ENCODE results near the gene NDUFS2.

Gene NDUFS2

GRCh38 chr1:161201836-161202712, at the start of gene NDUFS2:
Gene NDUFS2 (plus strand): TSS chr1:161202367. CDS start chr1:161202386, 19 bp downstream.
- DNase-seq (ENCODE audit: low spot score) = peak; percentile 99

GRCh38 chr1:161153176-161153575, 49.0 kb upstream of the NDUFS2 start:
- no peak for DNase-seq (ENCODE audit: low spot score)

GRCh38 chr1:161153682-161154337, 48.4 kb upstream of the NDUFS2 start, which contains the start of gene UFC1:
Gene UFC1 (plus strand): TSS chr1:161153978. CDS start chr1:161153998, 20 bp downstream.
- peak; percentile 95 for DNase-seq (ENCODE audit: low spot score)

GRCh38 chr1:161157867-161158266, 44.3 kb upstream of the NDUFS2 start:
- no peak for DNase-seq (ENCODE audit: low spot score)

GRCh38 chr1:161158316-161159010, 43.7 kb upstream of the NDUFS2 start:
- no peak for DNase-seq (ENCODE audit: low spot score)

GRCh38 chr1:161159087-161159912, 42.9 kb upstream of the NDUFS2 start, which contains the start of gene USP21:
Gene USP21 (plus strand): TSS chr1:161159500. CDS start chr1:161160641, 1,141 bp downstream.
- DNase-seq (ENCODE audit: low spot score) = peak; percentile 95

- no peak for DNase-seq (ENCODE audit: low spot score)
Measured at GRCh38 chr1:161159913-161160243, 42.3 kb upstream of the NDUFS2 start.

- DNase-seq (ENCODE audit: low spot score) = no peak
Measured at GRCh38 chr1:161160671-161161145, 41.5 kb upstream of the NDUFS2 start.

- no peak for DNase-seq (ENCODE audit: low spot score)
Measured at GRCh38 chr1:161161652-161162051, 40.5 kb upstream of the NDUFS2 start.

- no peak for DNase-seq (ENCODE audit: low spot score)
Measured at GRCh38 chr1:161162052-161162451, 40.1 kb upstream of the NDUFS2 start.

GRCh38 chr1:161162806-161163205, 39.4 kb upstream of the NDUFS2 start:
- no peak for DNase-seq (ENCODE audit: low spot score)

GRCh38 chr1:161163793-161164192, 38.4 kb upstream of the NDUFS2 start:
- no peak for DNase-seq (ENCODE audit: low spot score)

GRCh38 chr1:161164901-161165610, 37.1 kb upstream of the NDUFS2 start:
- no peak for DNase-seq (ENCODE audit: low spot score)

- peak; percentile 99 for DNase-seq (ENCODE audit: low spot score)
Measured at GRCh38 chr1:161165742-161166668, 36.2 kb upstream of the NDUFS2 start, which contains the start of gene PPOX. Gene PPOX (plus strand): TSS chr1:161166426. CDS start chr1:161166848, 422 bp downstream.

GRCh38 chr1:161166669-161167548, 35.3 kb upstream of the NDUFS2 start:
- DNase-seq (ENCODE audit: low spot score) = no peak

GRCh38 chr1:161168906-161169305, 33.3 kb upstream of the NDUFS2 start:
- no peak for DNase-seq (ENCODE audit: low spot score)

GRCh38 chr1:161171191-161171590, 31.0 kb upstream of the NDUFS2 start:
- no peak for DNase-seq (ENCODE audit: low spot score)

- DNase-seq (ENCODE audit: low spot score) = no peak
Measured at GRCh38 chr1:161171696-161172095, 30.5 kb upstream of the NDUFS2 start.

GRCh38 chr1:161172349-161172748, 29.8 kb upstream of the NDUFS2 start:
- DNase-seq (ENCODE audit: low spot score) = no peak

All from Ammon's horn (tissue), 1 donor.